Subcutaneous adipose tissue (tissue), 4 donors: ENCODE data around the gene CLK2. TPM values are rescaled to one million over a fixed set of nuclear protein-coding genes. Genes with fewer than 3 reads are reported as not detected.

ENCODE experiments used
- CTCF ChIP-seq: fragments of 450-650 bp; IDR thresholded peaks from one replicate; pipeline ENCODE4 v1.5.1; 2016; ENCODE audit warnings: low read depth, mild to moderate bottlenecking, control low read depth, antibody characterized with exemption, moderate library complexity
- total RNA-seq, 4 donors: library from RNA; depleted of rRNA; stranded (reverse); fragments of >200 nt; gene quantifications; one replicate each; pipeline ENCODE4 v1.1.0, GENCODE V29; 2016

The CLK2 gene
- total RNA-seq, 4 donors from 2014 or later = 23.5 to 36.7 (median 26.3) TPM

GRCh38 chr1:155318082-155318481 is 44.8 kb upstream of the CLK2 start:
- no peak for TF ChIP-seq CTCF

DNA sequence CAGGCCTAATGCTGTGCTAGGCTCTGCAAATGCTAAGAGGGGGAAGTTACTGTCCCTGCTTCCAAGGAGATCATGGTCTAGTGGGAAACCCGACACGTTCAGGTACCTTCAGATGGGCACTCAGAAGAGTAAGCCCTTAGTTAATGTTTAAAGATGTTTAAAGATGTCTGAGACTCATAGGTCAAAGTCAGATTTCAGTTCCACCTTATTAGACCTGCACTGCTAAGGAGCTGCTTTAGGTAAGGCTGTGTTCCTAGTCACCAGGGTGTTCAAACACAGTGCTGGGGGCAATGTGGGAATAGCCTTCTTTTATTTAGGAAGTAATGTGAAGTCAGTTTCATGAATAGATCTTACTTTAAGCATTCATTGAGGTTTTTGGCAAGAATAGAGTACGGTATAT is 43.6 kb upstream of the CLK2 start:
- TF ChIP-seq CTCF = no peak

- no peak for TF ChIP-seq CTCF
These were observed 40.0 kb upstream of the CLK2 start for GRCh38 chr1:155313261-155313660.

DNA sequence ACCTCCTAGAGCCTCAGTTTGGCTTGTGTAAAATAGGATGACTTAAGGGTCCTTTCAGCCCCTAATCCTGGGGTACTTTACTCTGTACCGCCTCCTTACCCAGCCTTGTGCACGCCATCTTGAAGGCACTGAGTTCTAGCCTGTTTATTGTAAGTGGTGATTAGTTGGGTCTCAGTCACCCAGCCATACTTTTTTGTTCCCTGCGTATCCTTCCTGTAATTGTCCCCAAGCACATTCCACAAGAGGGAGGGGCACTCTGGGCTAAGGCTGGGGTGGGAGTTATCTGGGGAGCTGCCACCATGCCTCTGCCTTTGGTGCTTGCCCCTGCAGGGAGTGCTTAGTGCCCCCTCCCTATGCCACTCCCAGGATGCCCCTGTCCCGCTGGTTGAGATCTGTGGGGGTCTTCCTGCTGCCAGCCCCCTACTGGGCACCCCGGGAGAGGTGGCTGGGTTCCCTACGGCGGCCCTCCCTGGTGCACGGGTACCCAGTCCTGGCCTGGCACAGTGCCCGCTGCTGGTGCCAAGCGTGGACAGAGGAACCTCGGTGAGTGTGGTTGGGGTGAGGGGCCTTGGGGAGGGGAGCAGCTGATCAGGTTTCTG is 36.2 kb upstream of the CLK2 start:
- no peak for TF ChIP-seq CTCF

DNA sequence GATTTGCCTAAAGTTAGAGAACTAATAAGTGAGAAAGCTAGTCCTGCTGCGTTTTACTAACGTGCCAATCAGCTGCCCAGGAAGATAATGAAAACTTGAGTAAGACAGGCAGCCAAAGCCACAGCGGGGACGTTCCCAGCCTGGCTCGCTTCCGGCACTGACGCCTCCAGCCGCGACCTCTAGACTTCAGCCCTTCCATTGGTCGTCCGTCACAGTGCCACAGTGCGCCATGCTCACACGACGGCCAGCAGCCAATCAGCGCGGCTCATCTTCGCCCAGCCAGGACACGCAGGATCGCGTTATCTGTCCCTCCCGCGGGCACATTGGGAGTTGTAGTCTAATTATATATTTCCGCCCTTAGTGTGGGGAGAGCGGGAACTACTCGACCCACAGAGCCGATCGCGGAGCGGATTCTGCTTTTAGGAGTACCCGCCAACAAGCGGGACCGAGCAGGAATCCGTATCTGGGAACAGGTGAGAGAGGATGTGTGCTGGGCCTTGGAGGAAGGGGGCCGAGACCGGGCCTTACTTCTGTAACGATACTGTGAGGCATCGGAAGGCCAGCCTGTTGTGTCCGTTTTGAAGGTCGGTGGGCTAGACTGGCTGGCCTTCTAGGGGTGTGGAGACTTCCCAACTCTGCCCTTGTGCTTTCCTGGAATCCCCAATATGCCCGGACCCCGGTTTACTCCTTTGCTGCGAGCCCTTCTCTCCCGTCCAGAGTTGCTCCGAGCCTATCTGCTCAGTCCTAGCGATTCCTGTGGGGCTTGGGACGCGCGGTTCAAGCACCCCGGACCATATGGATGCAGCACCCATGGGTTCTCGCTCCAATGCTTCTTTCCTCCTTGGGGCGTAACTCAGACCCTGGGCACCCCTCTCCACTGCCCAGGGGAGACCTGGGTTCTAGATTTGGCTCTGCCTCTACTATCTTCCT is 35.5 kb upstream of the CLK2 start, which contains the start of gene FDPS:
TSS of gene FDPS (plus strand) at position 374 of the 930 bp plus-strand sequence. CDS start 924 bp downstream, outside the sequence.
- no peak for TF ChIP-seq CTCF

GRCh38 chr1:155307247-155307740 is 34.0 kb upstream of the CLK2 start:
- no peak for TF ChIP-seq CTCF

- no peak for TF ChIP-seq CTCF
These were observed 32.6 kb upstream of the CLK2 start for GRCh38 chr1:155305881-155306391.
